HEK293 (cell line): ENCODE data around the gene KDM4B.

Experiments used
- GFI1B ChIP-seq: fragments of 450-650 bp; formaldehyde crosslinking; IDR thresholded peaks from 2 replicates; pipeline ENCODE4 v1.5.1; 2016; ENCODE audit warnings: missing biosample characterization, missing genetic modification characterization
- PRDM6 ChIP-seq: fragments of 450-650 bp; formaldehyde crosslinking; IDR thresholded peaks from 2 replicates; pipeline ENCODE4 v1.5.1; 2017; ENCODE audit warnings: missing biosample characterization, missing genetic modification characterization
- SETDB1 ChIP-seq: IDR thresholded peaks from one replicate; pipeline ENCODE4 v1.6.1; 2017; ENCODE audit warnings: mild to moderate bottlenecking, low read length, moderate library complexity, mixed read lengths; ENCODE audit not compliant: insufficient read length
- ZBTB8A ChIP-seq: fragments of 450-650 bp; formaldehyde crosslinking; IDR thresholded peaks from 2 replicates; pipeline ENCODE4 v1.5.1; 2016; ENCODE audit warnings: missing biosample characterization, missing genetic modification characterization
- ZNF302 ChIP-seq: fragments of 450-650 bp; formaldehyde crosslinking; IDR thresholded peaks from 2 replicates; pipeline ENCODE4 v1.5.1; 2016; ENCODE audit warnings: missing biosample characterization, missing genetic modification characterization, low read depth
- ZNF704 ChIP-seq: fragments of 450-650 bp; formaldehyde crosslinking; IDR thresholded peaks from 2 replicates; pipeline ENCODE4 v1.5.1; 2016; ENCODE audit warnings: missing biosample characterization, missing genetic modification characterization
- ZNF707 ChIP-seq: fragments of 450-650 bp; formaldehyde crosslinking; IDR thresholded peaks from 2 replicates; pipeline ENCODE4 v1.5.1; 2016; ENCODE audit warnings: missing biosample characterization, missing genetic modification characterization
- ZSCAN18 ChIP-seq: fragments of 450-650 bp; formaldehyde crosslinking; IDR thresholded peaks from 2 replicates; pipeline ENCODE4 v1.5.1; 2016; ENCODE audit warnings: missing biosample characterization, missing genetic modification characterization
- TF ChIP-seq, protein P1 (sequence below): fragments of 450-650 bp; formaldehyde crosslinking; IDR thresholded peaks from 2 replicates; pipeline ENCODE4 v1.5.1; 2016; ENCODE audit warnings: missing biosample characterization, missing genetic modification characterization
- TF ChIP-seq, protein P2 (sequence below): fragments of 450-650 bp; formaldehyde crosslinking; IDR thresholded peaks from 2 replicates; pipeline ENCODE4 v1.5.1; 2016; ENCODE audit warnings: missing biosample characterization, missing genetic modification characterization

- no peak for TF ChIP-seq ZNF704 (tag by site-specific recombination)
- TF ChIP-seq, protein P1, sequence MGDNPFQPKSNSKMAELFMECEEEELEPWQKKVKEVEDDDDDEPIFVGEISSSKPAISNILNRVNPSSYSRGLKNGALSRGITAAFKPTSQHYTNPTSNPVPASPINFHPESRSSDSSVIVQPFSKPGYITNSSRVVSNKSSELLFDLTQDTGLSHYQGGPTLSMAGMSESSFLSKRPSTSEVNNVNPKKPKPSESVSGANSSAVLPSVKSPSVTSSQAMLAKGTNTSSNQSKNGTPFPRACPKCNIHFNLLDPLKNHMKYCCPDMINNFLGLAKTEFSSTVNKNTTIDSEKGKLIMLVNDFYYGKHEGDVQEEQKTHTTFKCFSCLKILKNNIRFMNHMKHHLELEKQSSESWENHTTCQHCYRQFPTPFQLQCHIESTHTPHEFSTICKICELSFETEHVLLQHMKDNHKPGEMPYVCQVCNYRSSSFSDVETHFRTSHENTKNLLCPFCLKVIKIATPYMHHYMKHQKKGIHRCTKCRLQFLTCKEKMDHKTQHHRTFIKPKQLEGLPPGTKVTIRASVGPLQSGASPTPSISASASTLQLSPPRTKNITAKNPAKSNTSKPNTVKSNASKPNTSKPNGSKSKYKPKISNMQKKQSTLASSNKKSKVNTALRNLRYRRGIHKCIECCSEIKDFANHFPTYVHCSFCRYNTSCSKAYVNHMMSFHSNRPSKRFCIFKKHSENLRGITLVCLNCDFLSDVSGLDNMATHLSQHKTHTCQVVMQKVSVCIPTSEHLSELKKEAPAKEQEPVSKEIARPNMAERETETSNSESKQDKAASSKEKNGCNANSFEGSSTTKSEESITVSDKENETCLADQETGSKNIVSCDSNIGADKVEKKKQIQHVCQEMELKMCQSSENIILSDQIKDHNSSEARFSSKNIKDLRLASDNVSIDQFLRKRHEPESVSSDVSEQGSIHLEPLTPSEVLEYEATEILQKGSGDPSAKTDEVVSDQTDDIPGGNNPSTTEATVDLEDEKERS (tag by site-specific recombination): no peak
- TF ChIP-seq, protein P2, sequence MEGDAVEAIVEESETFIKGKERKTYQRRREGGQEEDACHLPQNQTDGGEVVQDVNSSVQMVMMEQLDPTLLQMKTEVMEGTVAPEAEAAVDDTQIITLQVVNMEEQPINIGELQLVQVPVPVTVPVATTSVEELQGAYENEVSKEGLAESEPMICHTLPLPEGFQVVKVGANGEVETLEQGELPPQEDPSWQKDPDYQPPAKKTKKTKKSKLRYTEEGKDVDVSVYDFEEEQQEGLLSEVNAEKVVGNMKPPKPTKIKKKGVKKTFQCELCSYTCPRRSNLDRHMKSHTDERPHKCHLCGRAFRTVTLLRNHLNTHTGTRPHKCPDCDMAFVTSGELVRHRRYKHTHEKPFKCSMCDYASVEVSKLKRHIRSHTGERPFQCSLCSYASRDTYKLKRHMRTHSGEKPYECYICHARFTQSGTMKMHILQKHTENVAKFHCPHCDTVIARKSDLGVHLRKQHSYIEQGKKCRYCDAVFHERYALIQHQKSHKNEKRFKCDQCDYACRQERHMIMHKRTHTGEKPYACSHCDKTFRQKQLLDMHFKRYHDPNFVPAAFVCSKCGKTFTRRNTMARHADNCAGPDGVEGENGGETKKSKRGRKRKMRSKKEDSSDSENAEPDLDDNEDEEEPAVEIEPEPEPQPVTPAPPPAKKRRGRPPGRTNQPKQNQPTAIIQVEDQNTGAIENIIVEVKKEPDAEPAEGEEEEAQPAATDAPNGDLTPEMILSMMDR (tag by site-specific recombination): no peak
- no peak for TF ChIP-seq ZNF302 (tag by site-specific recombination)
- no peak for TF ChIP-seq ZNF707
- no peak for TF ChIP-seq ZBTB8A
- TF ChIP-seq SETDB1: no peak
- no peak for TF ChIP-seq ZSCAN18 (tag by site-specific recombination)
- no peak for TF ChIP-seq GFI1B (tag by site-specific recombination)
- TF ChIP-seq PRDM6 (tag by site-specific recombination): no peak
Measured at GRCh38 chr19:5155586-5156210, 186.8 kb downstream of the KDM4B start.
